Hepatocyte (in vitro differentiated cells): ENCODE measurements around the gene ICAM2. TPM values are rescaled to one million over a fixed set of nuclear protein-coding genes. Genes with fewer than 3 reads are reported as not detected.

Experiments used
- DNase-seq: peaks from one replicate; pipeline ENCODE4 v3.0.0-alpha.2; 2016; ENCODE audit warnings: low spot score
- H2AFZ ChIP-seq: fragments of 200-600 bp; sonication (generic); 2 replicates; pipeline ENCODE4 v1.6.0; 2016; ENCODE audit warnings: antibody characterized with exemption, mild to moderate bottlenecking
- H3K27ac ChIP-seq: fragments of 200-600 bp; sonication (generic); 2 replicates; pipeline ENCODE4 v1.5.1; 2016; ENCODE audit warnings: mild to moderate bottlenecking
- H3K27me3 ChIP-seq: fragments of 200-600 bp; sonication (generic); 2 replicates; pipeline ENCODE4 v1.6.1; 2016
- H3K36me3 ChIP-seq: fragments of 200-600 bp; sonication (generic); replicated peaks from 2 replicates; pipeline ENCODE4 v1.5.1; 2016; ENCODE audit warnings: low read depth; ENCODE audit not compliant: insufficient read depth
- H3K4me1 ChIP-seq: fragments of 200-600 bp; sonication (generic); 2 replicates; pipeline ENCODE4 v1.5.1; 2016; ENCODE audit warnings: mild to moderate bottlenecking, moderate library complexity; ENCODE audit not compliant: insufficient read depth
- H3K4me2 ChIP-seq: fragments of 200-600 bp; sonication (generic); 2 replicates; pipeline ENCODE4 v1.6.0; 2016
- H3K4me3 ChIP-seq: fragments of 200-600 bp; sonication (generic); 2 replicates; pipeline ENCODE4 v1.5.1; 2016; ENCODE audit warnings: mild to moderate bottlenecking
- H3K79me2 ChIP-seq: fragments of 200-600 bp; sonication (generic); 2 replicates; pipeline ENCODE4 v1.6.0; 2017; ENCODE audit warnings: mild to moderate bottlenecking
- H3K9me2 ChIP-seq: fragments of 200-600 bp; sonication (generic); replicated peaks from 2 replicates; pipeline ENCODE4 v1.6.0; 2017; ENCODE audit warnings: mild to moderate bottlenecking; ENCODE audit not compliant: insufficient read depth
- H3K9me3 ChIP-seq: fragments of 200-600 bp; sonication (generic); 2 replicates; pipeline ENCODE4 v1.5.1; 2016; ENCODE audit warnings: low read depth, mild to moderate bottlenecking
- H4K20me1 ChIP-seq: fragments of 200-600 bp; sonication (generic); 2 replicates; pipeline ENCODE4 v1.6.0; 2016; ENCODE audit warnings: mild to moderate bottlenecking; ENCODE audit not compliant: insufficient read depth, poor library complexity, severe bottlenecking
- EZH2 ChIP-seq: fragments of 200-600 bp; sonication (generic); IDR thresholded peaks from 2 replicates; pipeline ENCODE4 v1.6.1; 2016; ENCODE audit warnings: antibody characterized with exemption, mild to moderate bottlenecking, borderline replicate concordance
- EZH2phosphoT487 ChIP-seq: fragments of 200-600 bp; sonication (generic); IDR thresholded peaks from one replicate; pipeline ENCODE4 v1.6.1; 2018; ENCODE audit warnings: antibody characterized with exemption, mild to moderate bottlenecking, low read depth, moderate library complexity; ENCODE audit not compliant: unreplicated experiment, severe bottlenecking
- WGBS: methylation state at CpG from one replicate; pipeline ENCODE4 v1.1.6; 2016; ENCODE audit warnings: low lambda C conversion rate; ENCODE audit errors: missing lambda C conversion rate; 5-methylcytosine and 5-hydroxymethylcytosine counted together
- polyA plus RNA-seq: library from polyadenylated mRNA; unstranded; fragments of >200 nt; fragmentation: Nextera tagmentation; extraction: Ambion mirVana; gene quantifications from 2 replicates; pipeline ENCODE4 v1.2.1, GENCODE V29; 2016
- total RNA-seq: library from RNA; depleted of rRNA; stranded (reverse); fragments of >200 nt; gene quantifications from 2 replicates; pipeline ENCODE4 v1.2.3, GENCODE V29; 2014
- TF ChIP-seq, protein P1 (sequence below): fragments of 200-600 bp; sonication (generic); IDR thresholded peaks from 2 replicates; pipeline ENCODE4 v1.5.1; 2016; ENCODE audit warnings: antibody characterized with exemption, mild to moderate bottlenecking; ENCODE audit not compliant: poor library complexity

The ICAM2 gene
- total and polyA plus RNA-seq, 2 experiments from 2014 or later: 3.4 to 6.0 TPM

GRCh38 chr17:63998050-63998720 is 22.2 kb downstream of the ICAM2 start, which contains the start of gene PRR29:
TSS of gene PRR29 (plus strand) at chr17:63998351. CDS start at chr17:63998365, 14 bp downstream.
- Histone ChIP-seq H3K9me2 (no peaks in the 10 kb centered on the region), H3K27ac (no peak within 1 kb of the TSS)

DNA sequence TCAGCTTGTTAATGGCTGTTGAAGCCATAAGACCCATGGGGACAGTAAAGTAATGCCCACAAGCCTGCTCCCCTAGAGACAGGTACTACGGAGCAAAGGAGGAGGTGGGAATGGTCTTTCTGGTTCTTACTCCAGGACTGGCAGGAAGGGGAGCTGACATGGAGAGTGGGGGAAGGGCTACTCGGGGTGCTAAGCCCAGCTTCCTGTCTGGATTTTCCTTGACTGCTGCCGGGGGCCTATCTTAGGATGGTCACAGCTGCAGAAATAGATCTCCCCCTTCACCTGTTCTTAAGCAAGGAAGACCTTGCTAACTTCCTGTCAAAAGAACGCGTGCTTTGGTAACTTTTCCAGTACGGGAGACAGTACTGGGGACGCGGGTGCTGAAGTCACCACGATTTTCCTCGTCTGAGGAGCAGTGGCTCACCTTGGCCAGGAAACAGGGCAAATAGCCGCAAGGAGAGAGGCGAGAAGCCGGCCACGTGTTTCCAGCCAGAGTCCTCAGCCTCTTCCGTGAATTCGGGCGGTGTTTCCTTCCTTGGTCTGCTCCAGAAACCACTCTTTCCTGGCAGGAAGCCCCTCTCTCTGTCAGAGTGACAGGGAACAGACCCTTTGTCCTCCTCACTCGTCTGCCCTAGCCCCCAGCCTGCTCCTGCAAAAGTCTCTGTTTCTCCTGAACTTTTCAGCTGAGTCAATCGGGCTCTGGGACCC is 22.9 kb downstream of the ICAM2 start:
- H3K79me2 ChIP-seq: no peaks in the 10 kb centered on the region
- no peak for TF ChIP-seq EZH2phosphoT487
- TF ChIP-seq EZH2: no peak
- TF ChIP-seq, protein P1, sequence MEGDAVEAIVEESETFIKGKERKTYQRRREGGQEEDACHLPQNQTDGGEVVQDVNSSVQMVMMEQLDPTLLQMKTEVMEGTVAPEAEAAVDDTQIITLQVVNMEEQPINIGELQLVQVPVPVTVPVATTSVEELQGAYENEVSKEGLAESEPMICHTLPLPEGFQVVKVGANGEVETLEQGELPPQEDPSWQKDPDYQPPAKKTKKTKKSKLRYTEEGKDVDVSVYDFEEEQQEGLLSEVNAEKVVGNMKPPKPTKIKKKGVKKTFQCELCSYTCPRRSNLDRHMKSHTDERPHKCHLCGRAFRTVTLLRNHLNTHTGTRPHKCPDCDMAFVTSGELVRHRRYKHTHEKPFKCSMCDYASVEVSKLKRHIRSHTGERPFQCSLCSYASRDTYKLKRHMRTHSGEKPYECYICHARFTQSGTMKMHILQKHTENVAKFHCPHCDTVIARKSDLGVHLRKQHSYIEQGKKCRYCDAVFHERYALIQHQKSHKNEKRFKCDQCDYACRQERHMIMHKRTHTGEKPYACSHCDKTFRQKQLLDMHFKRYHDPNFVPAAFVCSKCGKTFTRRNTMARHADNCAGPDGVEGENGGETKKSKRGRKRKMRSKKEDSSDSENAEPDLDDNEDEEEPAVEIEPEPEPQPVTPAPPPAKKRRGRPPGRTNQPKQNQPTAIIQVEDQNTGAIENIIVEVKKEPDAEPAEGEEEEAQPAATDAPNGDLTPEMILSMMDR: no peak
- H3K36me3 ChIP-seq: no peaks in the 10 kb centered on the region
- 16% methylated on average over 19 of the region's 19 CpGs for WGBS
- no peak for DNase-seq
- H3K27me3 ChIP-seq: peaks cover 34% of the 10 kb centered on the region
- H3K9me3 ChIP-seq: no peaks in the 10 kb centered on the region
- H3K9me2 ChIP-seq: no peaks in the 10 kb centered on the region
- no peak overlapping the region for H3K27ac ChIP-seq
- H2AFZ ChIP-seq: peak overlapping the region; percentile 88
- no peaks in the 10 kb centered on the region for H4K20me1 ChIP-seq
- H3K4me2 ChIP-seq: peak overlapping the region; percentile 98
- peak overlapping the region; percentile 77 for H3K4me3 ChIP-seq
- H3K4me1 ChIP-seq: peaks cover 10% of the 10 kb centered on the region

More at GRCh38 chr17:63998050-63998720, 22.2 kb downstream of the ICAM2 start, which contains the start of gene PRR29:
- no peaks in the 10 kb centered on the region for H3K36me3 ChIP-seq
- no peaks in the 10 kb centered on the region for H3K79me2 ChIP-seq
- H3K27me3 ChIP-seq: peaks cover 32% of the 10 kb centered on the region
- H3K4me3 ChIP-seq: peak within 1 kb of the TSS; percentile 77
- 1% methylated on average over 19 of the region's 43 CpGs for WGBS
- TF ChIP-seq EZH2phosphoT487: no peak
- TF ChIP-seq EZH2: no peak
- TF ChIP-seq, protein P1: no peak
- peak within 1 kb of the TSS; percentile 98 for H3K4me2 ChIP-seq
- peak; percentile 93 for DNase-seq
- no peaks in the 10 kb centered on the region for H3K9me3 ChIP-seq
- no peaks in the 10 kb centered on the region for H4K20me1 ChIP-seq
- H3K4me1 ChIP-seq: peaks cover 10% of the 10 kb centered on the region
- peak within 1 kb of the TSS; percentile 88 for H2AFZ ChIP-seq

DNA sequence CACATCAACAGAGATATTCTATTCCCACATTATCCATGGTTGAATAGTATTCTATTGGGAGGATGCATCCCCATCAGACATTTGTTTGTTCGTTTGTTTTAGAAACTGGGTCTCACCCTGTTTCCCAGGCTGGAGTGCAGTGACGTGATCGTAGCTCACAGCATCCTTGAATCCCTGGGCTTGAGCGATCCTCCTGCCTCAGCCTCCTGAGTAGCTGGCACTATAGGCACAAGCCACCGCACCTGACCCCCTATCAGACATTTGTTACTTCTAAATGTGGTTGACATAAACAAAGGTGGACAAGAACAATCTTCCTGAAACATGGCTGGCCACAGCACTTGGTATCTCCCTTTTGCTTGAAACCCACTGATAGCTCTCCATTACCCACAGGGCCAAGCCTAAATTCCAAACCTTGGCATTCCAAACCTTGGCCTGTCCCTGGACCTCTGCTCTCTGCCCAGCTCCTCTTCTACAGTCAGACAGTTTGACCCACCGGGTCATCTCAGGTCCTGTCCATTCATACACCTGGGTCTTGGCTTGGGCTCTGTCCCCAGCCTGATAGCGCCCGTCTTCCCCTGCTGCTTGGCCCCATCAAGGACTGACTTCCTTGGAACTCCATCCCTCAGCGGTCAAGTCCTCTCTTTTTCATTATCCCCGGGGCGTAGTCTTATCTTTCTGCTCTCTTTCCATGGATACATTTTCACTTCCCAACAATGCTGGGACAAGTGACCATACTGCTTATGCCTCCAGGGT is 23.8 kb downstream of the ICAM2 start:
- peaks cover 43% of the 10 kb centered on the region for H3K27me3 ChIP-seq
- WGBS: 91% methylated on average over 11 of the region's 11 CpGs

More for the DNA sequence above, 23.8 kb downstream of the ICAM2 start:
- Histone ChIP-seq H2AFZ (no peak overlapping the region), H4K20me1 (no peaks in the 10 kb centered on the region), H3K36me3 (no peaks in the 10 kb centered on the region), H3K79me2 (no peaks in the 10 kb centered on the region), H3K4me1 (peaks cover 10% of the 10 kb centered on the region), H3K4me2 (no peak overlapping the region), H3K9me2 (no peaks in the 10 kb centered on the region), H3K9me3 (no peaks in the 10 kb centered on the region), H3K4me3 (no peak overlapping the region), H3K27ac (no peak overlapping the region)
- DNase-seq: no peak
- no peak for TF ChIP-seq EZH2
- TF ChIP-seq, protein P1: no peak
- TF ChIP-seq EZH2phosphoT487: no peak
